Kidney (tissue), 22 donors: ENCODE data around the gene TRIM66. TPM values are rescaled to one million over a fixed set of nuclear protein-coding genes. Genes with fewer than 3 reads are reported as not detected.

Experiments
- DNase-seq, 5 donors: peaks; one replicate each; pipeline ENCODE4 v3.0.0-alpha.2; 2013 to 2020
- FAIRE-seq: peaks from 2 replicates; lab custom pipeline; 2012; peaks lifted over from hg19 to GRCh38; lab: Jason Lieb, UNC
- H3K27ac ChIP-seq, 2 donors: one replicate each; pipeline ENCODE4 v1.7.0; 2013; ENCODE audit warnings: low read depth in 2 of 2, low read length in 2 of 2, inconsistent platforms in 1 of 2
- H3K27me3 ChIP-seq: one replicate; pipeline ENCODE4 v1.7.1; 2013; ENCODE audit warnings: low read length, inconsistent platforms; ENCODE audit not compliant: control insufficient read depth, insufficient read depth
- H3K36me3 ChIP-seq, 3 donors: one replicate each; pipeline versions ENCODE4 v1.7.0 to v1.7.1; 2013; ENCODE audit warnings: low read length in 3 of 3, control low read depth in 1 of 3, inconsistent platforms in 1 of 3; ENCODE audit not compliant: insufficient read depth in 3 of 3, control insufficient read depth in 2 of 3
- H3K4me1 ChIP-seq, 3 donors: one replicate each; pipeline versions ENCODE4 v1.7.0 to v1.7.1; 2013; ENCODE audit warnings: low read length in 3 of 3, inconsistent platforms in 1 of 3, low read depth in 1 of 3; ENCODE audit not compliant: control insufficient read depth in 2 of 3, insufficient read depth in 2 of 3
- H3K4me3 ChIP-seq, 3 donors: one replicate each; pipeline versions ENCODE4 v1.7.0 to v1.8.1; 2013; ENCODE audit warnings: low read length in 3 of 3, control low read depth in 1 of 3, inconsistent platforms in 1 of 3
- H3K9ac ChIP-seq, 3 donors: one replicate each; pipeline versions ENCODE4 v1.7.0 to v1.7.1; 2013; ENCODE audit warnings: low read length in 3 of 3, control low read depth in 1 of 3, inconsistent platforms in 1 of 3
- H3K9me3 ChIP-seq, 3 donors: one replicate each; pipeline versions ENCODE4 v1.7.0 to v1.7.1; 2013; ENCODE audit warnings: low read length in 3 of 3, control low read depth in 1 of 3, inconsistent platforms in 1 of 3; ENCODE audit not compliant: control insufficient read depth in 2 of 3, insufficient read depth in 1 of 3
- intact Hi-C: fragments of 100-400 bp; cut with DNase I; formaldehyde crosslinking; loops from one replicate; pipeline ENCODE4 v1.11.1; 2022
- long read RNA-seq, 10 donors: library from polyadenylated mRNA in 1 of 10; unstranded in 1 of 10; transcript quantifications; one replicate each; pipeline ENCODE4 v2.0.0 and lab custom pipeline, GENCODE V29; 2021 to 2026
- polyA plus RNA-seq: library from polyadenylated mRNA; stranded (reverse); fragments of 350-450 nt; fragmentation: Illumina TruSeq; extraction: RNeasy Lipid Tissue Mini Kit (QIAGEN cat#74804); gene quantifications from one replicate; pipeline ENCODE4 v1.2.3, GENCODE V29; 2014; ENCODE audit warnings: low read depth, low replicate concordance; ENCODE audit not compliant: insufficient read depth
- total RNA-seq: library from RNA; stranded (reverse); fragmentation: NEBNext Ultra II Directional; extraction: Animal tissue kit (Norgen Biotek cat#: 25700); gene quantifications from one replicate; pipeline ENCODE4 v1.2.1, GENCODE V29; 2021
- TF ChIP-seq, protein P1 (sequence below): IDR thresholded peaks from 3 replicates; pipeline ENCODE4 v1.5.1; 2012; ENCODE audit warnings: mild to moderate bottlenecking, moderate library complexity, borderline replicate concordance; ENCODE audit not compliant: insufficient read depth; ENCODE audit errors: extremely low read depth
- donor health status: control.
- donor health status: control.
- donor health status: control.
- donor health status: control.
- donor health status: control.
- donor health status: DM: yes; HTN: yes; CAD: no.
- donor health status: Normal renal cell carcinoma (clear cell type).

TRIM66 gene, protein sequence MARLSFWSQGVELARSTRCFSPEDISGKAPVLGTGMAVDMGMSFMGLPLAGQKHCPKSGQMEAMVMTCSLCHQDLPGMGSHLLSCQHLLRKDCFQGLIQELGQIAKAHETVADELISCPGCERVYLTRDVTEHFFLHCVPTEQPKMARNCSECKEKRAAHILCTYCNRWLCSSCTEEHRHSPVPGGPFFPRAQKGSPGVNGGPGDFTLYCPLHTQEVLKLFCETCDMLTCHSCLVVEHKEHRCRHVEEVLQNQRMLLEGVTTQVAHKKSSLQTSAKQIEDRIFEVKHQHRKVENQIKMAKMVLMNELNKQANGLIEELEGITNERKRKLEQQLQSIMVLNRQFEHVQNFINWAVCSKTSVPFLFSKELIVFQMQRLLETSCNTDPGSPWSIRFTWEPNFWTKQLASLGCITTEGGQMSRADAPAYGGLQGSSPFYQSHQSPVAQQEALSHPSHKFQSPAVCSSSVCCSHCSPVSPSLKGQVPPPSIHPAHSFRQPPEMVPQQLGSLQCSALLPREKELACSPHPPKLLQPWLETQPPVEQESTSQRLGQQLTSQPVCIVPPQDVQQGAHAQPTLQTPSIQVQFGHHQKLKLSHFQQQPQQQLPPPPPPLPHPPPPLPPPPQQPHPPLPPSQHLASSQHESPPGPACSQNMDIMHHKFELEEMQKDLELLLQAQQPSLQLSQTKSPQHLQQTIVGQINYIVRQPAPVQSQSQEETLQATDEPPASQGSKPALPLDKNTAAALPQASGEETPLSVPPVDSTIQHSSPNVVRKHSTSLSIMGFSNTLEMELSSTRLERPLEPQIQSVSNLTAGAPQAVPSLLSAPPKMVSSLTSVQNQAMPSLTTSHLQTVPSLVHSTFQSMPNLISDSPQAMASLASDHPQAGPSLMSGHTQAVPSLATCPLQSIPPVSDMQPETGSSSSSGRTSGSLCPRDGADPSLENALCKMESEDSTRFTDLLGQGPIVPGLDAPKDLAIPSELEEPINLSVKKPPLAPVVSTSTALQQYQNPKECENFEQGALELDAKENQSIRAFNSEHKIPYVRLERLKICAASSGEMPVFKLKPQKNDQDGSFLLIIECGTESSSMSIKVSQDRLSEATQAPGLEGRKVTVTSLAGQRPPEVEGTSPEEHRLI (N-terminal part only)
- total RNA-seq (25.7 TPM), polyA plus RNA-seq (1.4 TPM)
- long read RNA-seq, donor 1, result 0 reads
- long read RNA-seq, donor 2, partial matches to known transcripts, result 1,367 of 2,474 reads
- long read RNA-seq, donor 2, other reads (novel, unspliced or antisense), result 1,106 of 2,474 reads
- long read RNA-seq, donor 3, partial matches to known transcripts, result 1,569 of 2,992 reads
- long read RNA-seq, donor 3, other reads (novel, unspliced or antisense), result 1,423 of 2,992 reads
- long read RNA-seq, donor 4, result 0 reads
- long read RNA-seq, donor 5, result 0 reads
- long read RNA-seq, donor 6, partial matches to known transcripts, result 3,309 of 5,624 reads
- long read RNA-seq, donor 6, other reads (novel, unspliced or antisense), result 2,315 of 5,624 reads
- long read RNA-seq, donor 7, partial matches to known transcripts, result 0 of 5 reads
- long read RNA-seq, donor 7, other reads (novel, unspliced or antisense), result 5 of 5 reads
- long read RNA-seq, donor 8, partial matches to known transcripts, result 2,110 of 3,343 reads
- long read RNA-seq, donor 8, other reads (novel, unspliced or antisense), result 1,233 of 3,343 reads
- long read RNA-seq, donor 9, partial matches to known transcripts, result 1,148 of 1,835 reads
- long read RNA-seq, donor 9, other reads (novel, unspliced or antisense), result 687 of 1,835 reads
- long read RNA-seq, donor 10, partial matches to known transcripts, result 2,032 of 3,422 reads
- long read RNA-seq, donor 10, other reads (novel, unspliced or antisense), result 1,390 of 3,422 reads

- intact Hi-C loops, result no loop called here
- peak within 1 kb of the TSS; percentile 91 to 98 (median 95) for H3K4me3 ChIP-seq
- H3K27me3 ChIP-seq, result no peaks in the 10 kb centered on the region
- peaks cover 14 to 29% (median 19%) of the 10 kb centered on the region in 3 donors for H3K36me3 ChIP-seq
- FAIRE-seq (peak; percentile 35), DNase-seq (peak; percentile 98 to 99 (median 99))
- no peaks in the 10 kb centered on the region for H3K9me3 ChIP-seq
- TF ChIP-seq, protein P1, sequence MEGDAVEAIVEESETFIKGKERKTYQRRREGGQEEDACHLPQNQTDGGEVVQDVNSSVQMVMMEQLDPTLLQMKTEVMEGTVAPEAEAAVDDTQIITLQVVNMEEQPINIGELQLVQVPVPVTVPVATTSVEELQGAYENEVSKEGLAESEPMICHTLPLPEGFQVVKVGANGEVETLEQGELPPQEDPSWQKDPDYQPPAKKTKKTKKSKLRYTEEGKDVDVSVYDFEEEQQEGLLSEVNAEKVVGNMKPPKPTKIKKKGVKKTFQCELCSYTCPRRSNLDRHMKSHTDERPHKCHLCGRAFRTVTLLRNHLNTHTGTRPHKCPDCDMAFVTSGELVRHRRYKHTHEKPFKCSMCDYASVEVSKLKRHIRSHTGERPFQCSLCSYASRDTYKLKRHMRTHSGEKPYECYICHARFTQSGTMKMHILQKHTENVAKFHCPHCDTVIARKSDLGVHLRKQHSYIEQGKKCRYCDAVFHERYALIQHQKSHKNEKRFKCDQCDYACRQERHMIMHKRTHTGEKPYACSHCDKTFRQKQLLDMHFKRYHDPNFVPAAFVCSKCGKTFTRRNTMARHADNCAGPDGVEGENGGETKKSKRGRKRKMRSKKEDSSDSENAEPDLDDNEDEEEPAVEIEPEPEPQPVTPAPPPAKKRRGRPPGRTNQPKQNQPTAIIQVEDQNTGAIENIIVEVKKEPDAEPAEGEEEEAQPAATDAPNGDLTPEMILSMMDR, result no peak
- H3K4me1 ChIP-seq, result peaks cover 2 to 21% (median 10%) of the 10 kb centered on the region in 3 donors
- H3K27ac ChIP-seq, result peak within 1 kb of the TSS; percentile 91 to 95
- H3K9ac ChIP-seq, result peak within 1 kb of the TSS; percentile 96 to 99 (median 99)
These were observed at the start of gene TRIM66, which contains the start of gene RPL27A for GRCh38 chr11:8682303-8683114. TSS of gene TRIM66 (minus strand) at chr11:8682665. CDS start at chr11:8672274, 10,391 bp downstream. TSS of gene RPL27A (plus strand) at chr11:8682792. CDS start at chr11:8682814, 22 bp downstream.

DNA sequence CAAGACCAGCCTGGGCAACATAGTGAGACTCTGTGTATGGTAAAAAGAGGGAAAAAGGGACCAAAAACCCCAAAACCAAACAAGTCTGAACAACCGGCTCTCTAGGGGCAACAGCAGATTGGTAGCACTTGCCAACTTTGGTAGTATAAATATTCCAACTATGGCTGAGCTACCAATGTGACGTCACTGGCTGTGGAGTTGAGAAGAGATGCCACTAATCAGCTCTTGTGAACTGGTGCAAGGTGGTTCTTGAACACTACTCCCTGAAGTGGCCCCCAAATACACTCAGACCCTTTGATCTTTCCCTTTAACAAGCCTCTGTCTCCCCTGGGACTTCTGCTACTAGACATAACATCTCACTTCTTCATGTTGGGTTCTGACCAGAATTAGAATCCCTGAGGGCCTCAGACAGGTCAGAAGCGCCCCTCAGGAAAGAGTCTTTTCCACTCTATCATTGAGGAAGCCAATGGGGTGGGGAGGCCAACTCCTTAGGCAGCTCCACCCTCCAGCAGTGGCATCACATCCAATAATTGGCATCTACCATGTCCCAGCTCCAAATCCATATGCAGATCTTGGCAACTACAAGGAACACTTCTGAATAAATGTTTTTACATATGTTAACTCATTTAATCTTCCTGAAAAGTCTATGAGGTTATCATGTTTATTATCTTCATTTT is 49.3 kb upstream of the TRIM66 start:
- Histone ChIP-seq H3K4me3 (no peak overlapping the region), H3K9me3 (no peaks in the 10 kb centered on the region), H3K4me1 (peaks cover 0 to 9% (median 3%) of the 10 kb centered on the region in 3 donors), H3K36me3 (peaks cover 0 to 3% (median 0%) of the 10 kb centered on the region in 3 donors), H3K27ac (no peak overlapping the region), H3K27me3 (no peaks in the 10 kb centered on the region), H3K9ac (no peak overlapping the region)
- TF ChIP-seq, protein P1, result no peak
- intact Hi-C loops, result no loop called here
- FAIRE-seq (no peak), DNase-seq (no peak)
